H1 (cell line): ENCODE data around the gene PROSER2. TPM values are rescaled to one million over a fixed set of nuclear protein-coding genes. Genes with fewer than 3 reads are reported as not detected.

Experiments used
- CTCF ChIA-PET: fragments of 300-600 bp; sonication (Branson Sonifier 250); formaldehyde crosslinking; loops from one replicate; lab custom pipeline; 2021; ENCODE audit not compliant: partially characterized antibody; lab: Charles Lee
- POLR2A ChIA-PET: fragments of 300-600 bp; sonication (Branson Sonifier 250); formaldehyde crosslinking; loops from one replicate; lab custom pipeline; 2021; ENCODE audit warnings: inconsistent platforms; ENCODE audit not compliant: partially characterized antibody; lab: Charles Lee
- DNase-seq, 2 experiments: peaks; one replicate each; pipeline versions ENCODE4 v3.0.0 to v3.0.0-alpha.2; 2010 to 2022; ENCODE audit warnings: low spot score in 2 of 2, low read depth in 1 of 2, mixed read lengths in 1 of 2
- FAIRE-seq: peaks from 2 replicates; lab custom pipeline; 2011; peaks lifted over from hg19 to GRCh38; lab: Jason Lieb, UNC
- H2AFZ ChIP-seq: 2 replicates; pipeline ENCODE4 v1.8.1; 2012; ENCODE audit warnings: low read length, inconsistent platforms
- H2AK5ac ChIP-seq: 2 replicates; pipeline ENCODE4 v1.6.1; 2013; ENCODE audit warnings: low read depth, low read length
- H2BK120ac ChIP-seq: replicated peaks from 2 replicates; pipeline ENCODE3; 2013; ENCODE audit warnings: low read depth, low read length, inconsistent platforms
- H2BK12ac ChIP-seq: 2 replicates; pipeline ENCODE4 v1.6.1; 2013; ENCODE audit warnings: low read depth, low read length
- H2BK15ac ChIP-seq: 2 replicates; pipeline ENCODE4 v1.6.1; 2013; ENCODE audit warnings: low read length
- H2BK20ac ChIP-seq: 2 replicates; pipeline ENCODE4 v1.6.1; 2013; ENCODE audit warnings: low read length
- H2BK5ac ChIP-seq: 2 replicates; pipeline ENCODE4 v1.6.1; 2013; ENCODE audit warnings: low read depth, low read length
- H3K14ac ChIP-seq: 2 replicates; pipeline ENCODE4 v1.6.1; 2013; ENCODE audit warnings: inconsistent platforms; ENCODE audit not compliant: insufficient read length
- H3K18ac ChIP-seq: 2 replicates; pipeline ENCODE4 v1.6.1; 2013; ENCODE audit warnings: low read length; ENCODE audit errors: extremely low read depth
- H3K23ac ChIP-seq: 2 replicates; pipeline ENCODE4 v1.6.1; 2013; ENCODE audit warnings: inconsistent platforms; ENCODE audit not compliant: insufficient read length
- H3K23me2 ChIP-seq: 2 replicates; pipeline ENCODE4 v1.6.1; 2013; ENCODE audit warnings: low read depth, low read length
- H3K27ac ChIP-seq: 2 replicates; pipeline ENCODE4 v1.6.1; 2011; ENCODE audit warnings: low read depth, low read length, inconsistent platforms
- H3K27me3 ChIP-seq, 4 experiments: replicated peaks in 1 of 4; 1 replicate in 1 of 4; 2 replicates in 3 of 4; pipeline versions ENCODE4 v1.6.1 to v1.8.1; 2011 to 2013; ENCODE audit warnings: low read length in 3 of 4, mild to moderate bottlenecking in 3 of 4, inconsistent platforms in 2 of 4, mixed read lengths in 2 of 4, moderate library complexity in 1 of 4; ENCODE audit not compliant: control insufficient read depth in 3 of 4, insufficient read depth in 3 of 4; ENCODE audit errors: extremely low read depth in 1 of 4
- H3K36me3 ChIP-seq, 4 experiments: 2 replicates each; pipeline versions ENCODE4 v1.6.1 to v1.8.1; 2011 to 2013; ENCODE audit warnings: mild to moderate bottlenecking in 4 of 4, low read length in 3 of 4, moderate library complexity in 2 of 4, control low read depth in 1 of 4, inconsistent platforms in 1 of 4; ENCODE audit not compliant: insufficient read depth in 4 of 4, control insufficient read depth in 2 of 4
- H3K4ac ChIP-seq: replicated peaks from 2 replicates; pipeline ENCODE3; 2013; ENCODE audit warnings: low read length, low read depth, mixed read lengths, inconsistent platforms; ENCODE audit not compliant: insufficient read length
- H3K4me1 ChIP-seq, 4 experiments: replicated peaks in 1 of 4; 1 replicate in 1 of 4; 2 replicates in 3 of 4; pipeline versions ENCODE4 v1.6.1 to v1.8.1; 2011 to 2013; ENCODE audit warnings: low read length in 3 of 4, inconsistent platforms in 2 of 4, mixed read lengths in 1 of 4; ENCODE audit not compliant: insufficient read depth in 4 of 4, control insufficient read depth in 3 of 4
- H3K4me2 ChIP-seq, 2 experiments: 2 replicates each; pipeline versions ENCODE4 v1.6.1 to v1.8.1; 2011 to 2013; ENCODE audit warnings: low read depth in 2 of 2, low read length in 2 of 2, control low read depth in 1 of 2, inconsistent platforms in 1 of 2, mild to moderate bottlenecking in 1 of 2; ENCODE audit not compliant: insufficient read depth in 1 of 2
- H3K4me3 ChIP-seq, 4 experiments: fragments of 200-600, 300-600 bp in 1 of 4; sonication (generic), shearing (Covaris generic), sonication (Bioruptor Twin) in 1 of 4; 2 replicates each; pipeline versions ENCODE4 v1.5.1 to v1.8.1; 2011 to 2016; ENCODE audit warnings: low read length in 4 of 4, low read depth in 3 of 4, control low read depth in 2 of 4, inconsistent platforms in 2 of 4, mild to moderate bottlenecking in 2 of 4, mixed read lengths in 1 of 4, moderate library complexity in 1 of 4; ENCODE audit not compliant: insufficient read depth in 2 of 4; ENCODE audit errors: extremely low read depth in 1 of 4
- H3K56ac ChIP-seq: replicated peaks from 2 replicates; pipeline ENCODE3; 2013; ENCODE audit warnings: low read depth, mild to moderate bottlenecking, mixed read lengths, low read length, inconsistent platforms; ENCODE audit not compliant: insufficient read length
- H3K79me1 ChIP-seq: 2 replicates; pipeline ENCODE4 v1.6.1; 2013; ENCODE audit warnings: low read depth, low read length, control low read depth
- H3K79me2 ChIP-seq, 2 experiments: 2 replicates each; pipeline versions ENCODE4 v1.6.1 to v1.8.1; 2012 to 2013; ENCODE audit warnings: low read length in 2 of 2, mild to moderate bottlenecking in 2 of 2, inconsistent platforms in 1 of 2; ENCODE audit not compliant: insufficient read depth in 2 of 2, control insufficient read depth in 1 of 2
- H3K9ac ChIP-seq, 4 experiments: replicated peaks in 1 of 4; 1 replicate in 1 of 4; 2 replicates in 3 of 4; pipeline versions ENCODE4 v1.6.1 to v1.8.1; 2011 to 2013; ENCODE audit warnings: low read depth in 3 of 4, low read length in 3 of 4, control low read depth in 2 of 4, mild to moderate bottlenecking in 2 of 4, moderate library complexity in 2 of 4, inconsistent platforms in 1 of 4; ENCODE audit errors: extremely low read depth in 1 of 4
- H3K9me3 ChIP-seq, 2 experiments: 2 replicates each; pipeline versions ENCODE4 v1.6.1 to v1.8.1; 2012 to 2013; ENCODE audit warnings: mild to moderate bottlenecking in 2 of 2, moderate library complexity in 2 of 2, control low read depth in 1 of 2, inconsistent platforms in 1 of 2, low read depth in 1 of 2, low read length in 1 of 2, mixed read lengths in 1 of 2; ENCODE audit not compliant: insufficient read depth in 2 of 2
- H4K20me1 ChIP-seq, 2 experiments: replicated peaks in 1 of 2; 2 replicates each; pipeline versions ENCODE3 to v1.8.1; 2011 to 2013; ENCODE audit warnings: inconsistent platforms in 2 of 2, low read length in 2 of 2, mild to moderate bottlenecking in 1 of 2; ENCODE audit not compliant: insufficient read depth in 2 of 2, control insufficient read depth in 1 of 2
- H4K5ac ChIP-seq: 2 replicates; pipeline ENCODE4 v1.6.1; 2013; ENCODE audit warnings: low read length, low read depth, mixed read lengths, inconsistent platforms; ENCODE audit not compliant: insufficient read length
- H4K8ac ChIP-seq: 2 replicates; pipeline ENCODE4 v1.8.0; 2013; ENCODE audit warnings: mild to moderate bottlenecking, moderate library complexity, low read length, inconsistent platforms; ENCODE audit not compliant: insufficient read depth; ENCODE audit errors: extremely low read depth
- H4K91ac ChIP-seq: replicated peaks from 2 replicates; pipeline ENCODE3; 2013; ENCODE audit warnings: low read length, mixed read lengths, inconsistent platforms; ENCODE audit not compliant: insufficient read length
- BRCA1 ChIP-seq: IDR thresholded peaks from 2 replicates; pipeline ENCODE4 v1.6.1; 2012; ENCODE audit warnings: low read depth, low read length, improper control_type of control experiment
- CREB1 ChIP-seq: IDR thresholded peaks from 2 replicates; pipeline ENCODE4 v1.6.1; 2012; ENCODE audit warnings: inconsistent platforms
- HDAC6 ChIP-seq: IDR thresholded peaks from one replicate; pipeline ENCODE4 v1.7.1; 2012; ENCODE audit warnings: low read depth, mild to moderate bottlenecking, inconsistent platforms, low read length, moderate library complexity
- KDM1A ChIP-seq: fragments of 200-600, 300-600 bp; sonication (generic); IDR thresholded peaks from 2 replicates; pipeline ENCODE4 v1.7.1; 2016; ENCODE audit warnings: mild to moderate bottlenecking, low read length, borderline replicate concordance
- KDM4A ChIP-seq: IDR thresholded peaks from one replicate; pipeline ENCODE4 v1.7.1; 2012; ENCODE audit warnings: low read depth, mild to moderate bottlenecking, moderate library complexity, low read length, inconsistent platforms; ENCODE audit not compliant: severe bottlenecking
- SAP30 ChIP-seq: fragments of 300-600 bp; sonication (generic); IDR thresholded peaks from 2 replicates; pipeline ENCODE4 v1.7.1; 2012; ENCODE audit warnings: low read length, moderate library complexity, mild to moderate bottlenecking, inconsistent platforms; ENCODE audit not compliant: insufficient read depth, insufficient replicate concordance
- SP2 ChIP-seq: IDR thresholded peaks from 2 replicates; pipeline ENCODE4 v1.6.1; 2012; ENCODE audit warnings: mild to moderate bottlenecking, low read length, inconsistent platforms
- SP4 ChIP-seq: IDR thresholded peaks from 2 replicates; pipeline ENCODE4 v1.6.1; 2012; ENCODE audit warnings: low read length, inconsistent platforms
- TAF7 ChIP-seq: optimal IDR thresholded peaks from 2 replicates; pipeline ENCODE3; 2011; ENCODE audit warnings: low read depth, mild to moderate bottlenecking, inconsistent platforms, low read length, moderate library complexity, borderline replicate concordance
- TBP ChIP-seq: IDR thresholded peaks from 2 replicates; pipeline ENCODE4 v1.6.1; 2011; ENCODE audit warnings: low read depth, low read length, improper control_type of control experiment
- TEAD4 ChIP-seq: IDR thresholded peaks from 2 replicates; pipeline ENCODE4 v1.6.1; 2012; ENCODE audit warnings: low read depth, low read length, inconsistent platforms, mixed read lengths
- WGBS, 2 experiments: shearing (Covaris generic) in 1 of 2; methylation state at CpG; one replicate each; pipeline versions ENCODE4 v1.1.6 to v1.1.7; 2013 to 2015; ENCODE audit warnings: low lambda C conversion rate in 2 of 2, mixed read lengths in 2 of 2, inconsistent platforms in 1 of 2, low coverage in 1 of 2, missing lambda C conversion rate in 1 of 2; ENCODE audit not compliant: insufficient replicate concordance in 2 of 2, insufficient coverage in 1 of 2, insufficient read length in 1 of 2; ENCODE audit errors: extremely low coverage in 1 of 2, missing lambda C conversion rate in 1 of 2; 5-methylcytosine and 5-hydroxymethylcytosine counted together
- polyA plus RNA-seq, 7 experiments: library from polyadenylated mRNA; depleted of rRNA in 3 of 7; stranded (reverse) in 5 of 7; unstranded in 2 of 7; fragments of >200 nt in 5 of 7; fragments of 200-250 nt in 2 of 7; gene quantifications; 1 replicate in 5 of 7; 2 replicates in 1 of 7; 4 replicates in 1 of 7; pipeline versions ENCODE4 v1.2.1 to v1.2.3, GENCODE V29; 2011 to 2013; ENCODE audit warnings: missing spikeins in 2 of 7, mixed read lengths in 2 of 7
- total RNA-seq: library from RNA; stranded (reverse); fragmentation: NEBNext Ultra II Directional; extraction: Animal tissue kit (Norgen Biotek cat#: 25700); gene quantifications from 2 replicates; pipeline ENCODE4 v1.2.1, GENCODE V29; 2021

Gene PROSER2
- total and polyA plus RNA-seq, 2 of the 8 experiments (the other 6 are each of a cell fraction or from before 2014, with no cell fraction given) = 3.9 to 13.7 TPM

DNA sequence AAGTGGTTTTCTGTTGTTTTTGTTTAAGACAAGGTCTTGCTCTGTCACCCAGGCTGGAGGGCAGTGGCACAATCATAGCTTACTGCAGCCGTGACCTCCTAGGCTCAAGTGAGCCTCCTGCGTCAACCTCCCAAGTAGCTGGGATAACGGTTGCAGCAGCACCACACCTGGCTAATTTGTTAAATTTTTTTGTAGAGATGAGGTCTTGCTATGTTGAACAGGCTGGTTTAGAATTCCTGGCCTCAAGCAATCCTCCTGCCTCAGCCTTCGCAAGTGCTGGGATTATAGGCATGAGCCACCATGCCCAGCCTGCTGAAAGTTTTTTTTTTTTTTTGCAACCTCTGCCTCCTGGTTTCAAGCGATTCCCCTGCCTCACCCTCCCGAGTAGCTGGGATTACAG is 31.1 kb downstream of the PROSER2 start:
- H3K4me1 ChIP-seq = no peaks in the 10 kb centered on the region
- no peak overlapping the region for H4K5ac ChIP-seq
- 94% methylated on average over 6 of the region's 6 CpGs; no CpG with 5 or more reads in 1 of the 2 experiments for WGBS, 2 experiments
- POLR2A ChIA-PET = interaction anchor here (1.4 kb wide), 1 partner anchor 9 kb away, joined by 3 read pairs; no protein-coding TSS in a partner anchor
- H3K79me1 ChIP-seq = 0 out of 2 replicates have a peak, but pooled peaks cover 2% of the 10 kb centered on the region
- no peak overlapping the region for H3K4me3 ChIP-seq
- no peak overlapping the region for H2BK120ac ChIP-seq
- no peak overlapping the region for H3K4me2 ChIP-seq
- CTCF ChIA-PET = interaction anchor here (0.8 to 2.5 kb wide), 18 partner anchors 8 to 348 kb away, joined by 3 to 14 read pairs (median 4); no protein-coding TSS in a partner anchor
- H3K18ac ChIP-seq = no peak overlapping the region
- no peak overlapping the region for H4K91ac ChIP-seq
- no peak overlapping the region for H3K4ac ChIP-seq
- H2BK12ac ChIP-seq = no peak overlapping the region
- H4K20me1 ChIP-seq = peaks cover 2% of the 10 kb centered on the region in 2 experiments
- no peak overlapping the region for H2BK20ac ChIP-seq
- FAIRE-seq (no peak), DNase-seq (no peak)
- no peak overlapping the region for H4K8ac ChIP-seq
- no peak overlapping the region for H3K9ac ChIP-seq
- no peaks in the 10 kb centered on the region for H3K27me3 ChIP-seq
- no peak overlapping the region for H2BK15ac ChIP-seq
- H2BK5ac ChIP-seq = no peak overlapping the region
- no peaks in the 10 kb centered on the region for H3K79me2 ChIP-seq
- H3K36me3 ChIP-seq = peaks cover 0 to 6% (median 0%) of the 10 kb centered on the region in 4 experiments; a peak in 3 of 8 replicates
- no peak overlapping the region for H3K56ac ChIP-seq
- H3K23ac ChIP-seq = no peak overlapping the region
- H3K14ac ChIP-seq = no peak overlapping the region
- H3K27ac ChIP-seq = no peak overlapping the region
- no peak overlapping the region for H2AFZ ChIP-seq
- no peaks in the 10 kb centered on the region for H3K23me2 ChIP-seq
- no peak overlapping the region for H2AK5ac ChIP-seq
- no peaks in the 10 kb centered on the region for H3K9me3 ChIP-seq
- no peak for TF ChIP-seq SP4
- TF ChIP-seq CREB1 = no peak
- TF ChIP-seq TEAD4 = no peak
- no peak for TF ChIP-seq BRCA1
- no peak for TF ChIP-seq KDM4A
- TF ChIP-seq KDM1A = no peak
- TF ChIP-seq HDAC6 = no peak
- no peak for TF ChIP-seq SP2
- no peak for TF ChIP-seq SAP30
- TF ChIP-seq TAF7 = no peak
- no peak for TF ChIP-seq TBP
